Mesodermal cell (in vitro differentiated cells): Measurements from ENCODE around the gene FGF5.

ENCODE experiments used
- H3K27ac ChIP-seq: 2 replicates; pipeline ENCODE4 v1.7.0; 2013; ENCODE audit warnings: mild to moderate bottlenecking, low read depth, low read length, moderate library complexity; ENCODE audit not compliant: severe bottlenecking
- H3K36me3 ChIP-seq: 2 replicates; pipeline ENCODE4 v1.7.1; 2013; ENCODE audit warnings: mild to moderate bottlenecking, low read length, moderate library complexity; ENCODE audit not compliant: control insufficient read depth, insufficient read depth
- H3K4me1 ChIP-seq: one replicate; pipeline ENCODE4 v1.7.1; 2013; ENCODE audit warnings: mild to moderate bottlenecking, low read length; ENCODE audit not compliant: insufficient read depth, control insufficient read depth, poor library complexity, severe bottlenecking
- H3K4me3 ChIP-seq: 2 replicates; pipeline ENCODE4 v1.7.0; 2013; ENCODE audit warnings: low read length, control low read depth, mild to moderate bottlenecking; ENCODE audit not compliant: insufficient read depth, poor library complexity, severe bottlenecking; ENCODE audit errors: extremely low read depth
- H3K9me3 ChIP-seq: 2 replicates; pipeline ENCODE4 v1.7.1; 2013; ENCODE audit warnings: mild to moderate bottlenecking, low read length, moderate library complexity; ENCODE audit not compliant: control insufficient read depth
- WGBS, 2 experiments: methylation state at CpG; one replicate each; pipeline ENCODE4 v1.1.5; 2013; ENCODE audit warnings: missing lambda C conversion rate in 2 of 2; ENCODE audit not compliant: insufficient coverage in 2 of 2; 5-methylcytosine and 5-hydroxymethylcytosine counted together

The FGF5 gene

GRCh38 chr4:80254114-80254513, 12.3 kb upstream of the FGF5 start:
- no peak overlapping the region for H3K4me3 ChIP-seq
- no peak overlapping the region for H3K27ac ChIP-seq
- H3K9me3 ChIP-seq = no peaks in the 10 kb centered on the region
- 100% methylated on average over 1 to 2 of the region's 2 CpGs for WGBS, 2 experiments
- no peaks in the 10 kb centered on the region for H3K36me3 ChIP-seq
- no peaks in the 10 kb centered on the region for H3K4me1 ChIP-seq

- no peaks in the 10 kb centered on the region for H3K4me1 ChIP-seq
- 100% methylated on average over 1 of the region's 7 CpGs for WGBS, 2 experiments
These were observed 11.0 kb upstream of the FGF5 start for GRCh38 chr4:80255329-80256095.

GRCh38 chr4:80257851-80258250, 8.6 kb upstream of the FGF5 start:
- Histone ChIP-seq H3K4me3 (no peak overlapping the region), H3K27ac (no peak overlapping the region), H3K36me3 (no peaks in the 10 kb centered on the region), H3K4me1 (no peaks in the 10 kb centered on the region), H3K9me3 (no peaks in the 10 kb centered on the region)

More at GRCh38 chr4:80255329-80256095, 11.0 kb upstream of the FGF5 start:
- Histone ChIP-seq H3K27ac (no peak overlapping the region), H3K36me3 (no peaks in the 10 kb centered on the region), H3K9me3 (no peaks in the 10 kb centered on the region), H3K4me3 (no peak overlapping the region)

- 46 to 50% methylated on average over 2 to 3 of the region's 4 CpGs for WGBS, 2 experiments
These were observed 7.5 kb upstream of the FGF5 start for GRCh38 chr4:80259012-80259411.

GRCh38 chr4:80259817-80260216, 6.6 kb upstream of the FGF5 start:
- Histone ChIP-seq H3K4me1 (no peaks in the 10 kb centered on the region), H3K9me3 (no peaks in the 10 kb centered on the region), H3K36me3 (no peaks in the 10 kb centered on the region), H3K4me3 (no peak overlapping the region), H3K27ac (no peak overlapping the region)
- no CpG with 5 or more reads among the region's 3 CpGs for WGBS, 2 experiments

More at GRCh38 chr4:80259012-80259411, 7.5 kb upstream of the FGF5 start:
- Histone ChIP-seq H3K27ac (no peak overlapping the region), H3K9me3 (no peaks in the 10 kb centered on the region), H3K36me3 (no peaks in the 10 kb centered on the region), H3K4me3 (no peak overlapping the region), H3K4me1 (no peaks in the 10 kb centered on the region)

GRCh38 chr4:80261989-80262600, 4.4 kb upstream of the FGF5 start:
- Histone ChIP-seq H3K4me3 (no peak overlapping the region), H3K4me1 (peaks cover 3% of the 10 kb centered on the region), H3K36me3 (no peaks in the 10 kb centered on the region), H3K9me3 (no peaks in the 10 kb centered on the region), H3K27ac (no peak overlapping the region)
- WGBS, 2 experiments = 92 to 100% methylated on average over 2 of the region's 3 CpGs

GRCh38 chr4:80263541-80264351, 2.7 kb upstream of the FGF5 start:
- no peak overlapping the region for H3K4me3 ChIP-seq
- H3K4me1 ChIP-seq = peaks cover 3% of the 10 kb centered on the region
- H3K27ac ChIP-seq = no peak overlapping the region
- WGBS, 2 experiments = 5 to 7% methylated on average over 28 to 33 of the region's 36 CpGs
- no peaks in the 10 kb centered on the region for H3K9me3 ChIP-seq
- H3K36me3 ChIP-seq = no peaks in the 10 kb centered on the region

GRCh38 chr4:80264352-80264647, 2.2 kb upstream of the FGF5 start:
- Histone ChIP-seq H3K36me3 (no peaks in the 10 kb centered on the region), H3K27ac (no peak overlapping the region), H3K9me3 (no peaks in the 10 kb centered on the region), H3K4me3 (no peak overlapping the region), H3K4me1 (peaks cover 3% of the 10 kb centered on the region)
- 8 to 10% methylated on average over 2 of the region's 4 CpGs for WGBS, 2 experiments

GRCh38 chr4:80264825-80265224, 1.6 kb upstream of the FGF5 start:
- Histone ChIP-seq H3K9me3 (no peaks in the 10 kb centered on the region), H3K4me1 (peaks cover 3% of the 10 kb centered on the region), H3K36me3 (no peaks in the 10 kb centered on the region), H3K27ac (no peak overlapping the region), H3K4me3 (no peak overlapping the region)
- 0% methylated on average over 1 of the region's 1 CpG; no CpG with 5 or more reads in 1 of the 2 experiments for WGBS, 2 experiments

- WGBS, 2 experiments = 2 to 3% methylated on average over 26 to 33 of the region's 36 CpGs
- peaks cover 3% of the 10 kb centered on the region for H3K4me1 ChIP-seq
These were observed 752 bp upstream of the FGF5 start for GRCh38 chr4:80265571-80266252.

More at GRCh38 chr4:80265571-80266252, 752 bp upstream of the FGF5 start:
- Histone ChIP-seq H3K4me3 (peak overlapping the region; percentile 44), H3K36me3 (no peaks in the 10 kb centered on the region), H3K9me3 (no peaks in the 10 kb centered on the region), H3K27ac (no peak overlapping the region)
